ENCODE results near the gene INO80B. TPM values are rescaled to one million over a fixed set of nuclear protein-coding genes. Genes with fewer than 3 reads are reported as not detected.
A peak's percentile ranks its signal among the peaks of the same experiment; 100 is the strongest.

INO80B gene
- total and polyA plus RNA-seq, 8 donors, result 23.8 to 44.5 (median 34.3) TPM

GRCh38 chr2:74505448-74506246 lies 50.8 kb downstream of the INO80B start:
- TF ChIP-seq, protein P1, sequence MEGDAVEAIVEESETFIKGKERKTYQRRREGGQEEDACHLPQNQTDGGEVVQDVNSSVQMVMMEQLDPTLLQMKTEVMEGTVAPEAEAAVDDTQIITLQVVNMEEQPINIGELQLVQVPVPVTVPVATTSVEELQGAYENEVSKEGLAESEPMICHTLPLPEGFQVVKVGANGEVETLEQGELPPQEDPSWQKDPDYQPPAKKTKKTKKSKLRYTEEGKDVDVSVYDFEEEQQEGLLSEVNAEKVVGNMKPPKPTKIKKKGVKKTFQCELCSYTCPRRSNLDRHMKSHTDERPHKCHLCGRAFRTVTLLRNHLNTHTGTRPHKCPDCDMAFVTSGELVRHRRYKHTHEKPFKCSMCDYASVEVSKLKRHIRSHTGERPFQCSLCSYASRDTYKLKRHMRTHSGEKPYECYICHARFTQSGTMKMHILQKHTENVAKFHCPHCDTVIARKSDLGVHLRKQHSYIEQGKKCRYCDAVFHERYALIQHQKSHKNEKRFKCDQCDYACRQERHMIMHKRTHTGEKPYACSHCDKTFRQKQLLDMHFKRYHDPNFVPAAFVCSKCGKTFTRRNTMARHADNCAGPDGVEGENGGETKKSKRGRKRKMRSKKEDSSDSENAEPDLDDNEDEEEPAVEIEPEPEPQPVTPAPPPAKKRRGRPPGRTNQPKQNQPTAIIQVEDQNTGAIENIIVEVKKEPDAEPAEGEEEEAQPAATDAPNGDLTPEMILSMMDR (IDR thresholded peaks at IDR 0.05), result no peak
- peaks cover 24 to 62% of the 10 kb centered on the region in 2 donors for H3K4me1 ChIP-seq
- peaks cover 0 to 18% of the 10 kb centered on the region in 2 donors for H3K36me3 ChIP-seq
- no peak for DNase-seq
- peak overlapping the region in 1 of 2 donors; percentile 79 for H3K4me3 ChIP-seq
- intact Hi-C loops (cut with DNase I), result no loop called here
- H3K9me3 ChIP-seq, result no peaks in the 10 kb centered on the region
- ATAC-seq, result no peak
- H3K27ac ChIP-seq, result peak overlapping the region in 1 of 2 donors; percentile 98
- H3K27me3 ChIP-seq, result peaks cover 19 to 57% of the 10 kb centered on the region in 2 donors

GRCh38 chr2:74507145-74507925 lies 52.4 kb downstream of the INO80B start, which contains the start of gene PCGF1:
TSS of gene PCGF1 (minus strand) at chr2:74507695. CDS start at chr2:74507668, 27 bp downstream.
- peaks cover 24 to 52% of the 10 kb centered on the region in 2 donors for H3K4me1 ChIP-seq

More at GRCh38 chr2:74507145-74507925, 52.4 kb downstream of the INO80B start, which contains the start of gene PCGF1:
- ATAC-seq, result peak; percentile 91
- intact Hi-C loops (cut with DNase I), result no loop called here
- H3K36me3 ChIP-seq, result peaks cover 0 to 18% of the 10 kb centered on the region in 2 donors
- TF ChIP-seq, protein P1 (IDR thresholded peaks at IDR 0.05), result peak in 1 of 2 donors; percentile 32
- H3K4me3 ChIP-seq, result peak within 1 kb of the TSS; percentile 52 to 79
- peak; percentile 96 to 100 (median 99) for DNase-seq
- peaks cover 34 to 57% of the 10 kb centered on the region in 2 donors for H3K27me3 ChIP-seq
- peak within 1 kb of the TSS; percentile 98 for H3K27ac ChIP-seq
- H3K9me3 ChIP-seq, result no peaks in the 10 kb centered on the region

Other genes with a start within 250 kb of the INO80B start
- 1 to 10 TPM; 2.0 to 8.2 TPM for gene SLC4A5, start 111.7 kb upstream of the INO80B start, total RNA-seq
- 10 to 100 TPM in 2 of 6 donors, 1 to 10 TPM in 4; 6.6 to 13.8 (median 8.0) TPM for gene SLC4A5, start 111.7 kb upstream of the INO80B start, polyA plus RNA-seq (ENCODE audit: insufficient read length in 6 of 6)
- gene DCTN1, start 74.8 kb upstream of the INO80B start, total RNA-seq, result 100 to 1,000 TPM; 121 to 132 TPM
- gene DCTN1, start 74.8 kb upstream of the INO80B start, polyA plus RNA-seq (ENCODE audit: insufficient read length in 6 of 6), result 100 to 1,000 TPM; 139 to 162 (median 153) TPM
- 1 to 10 TPM; 2.8 to 3.4 TPM for gene C2orf81, start 33.5 kb upstream of the INO80B start, total RNA-seq
- 1 to 10 TPM; 4.4 to 5.7 (median 5.2) TPM for gene C2orf81, start 33.5 kb upstream of the INO80B start, polyA plus RNA-seq (ENCODE audit: insufficient read length in 6 of 6)
- gene WDR54, start 33.4 kb upstream of the INO80B start, total RNA-seq, result 10 to 100 TPM in 1 of 2 donors, 1 to 10 TPM in 1; 9.2 to 17.7 TPM
- 10 to 100 TPM; 29.9 to 39.6 (median 36.9) TPM for gene WDR54, start 33.4 kb upstream of the INO80B start, polyA plus RNA-seq (ENCODE audit: insufficient read length in 6 of 6)
- 10 to 100 TPM; 29.6 to 37.0 TPM for gene RTKN, start 13.2 kb upstream of the INO80B start, total RNA-seq
- gene RTKN, start 13.2 kb upstream of the INO80B start, polyA plus RNA-seq (ENCODE audit: insufficient read length in 6 of 6), result 10 to 100 TPM; 42.0 to 59.5 (median 56.3) TPM
- gene WBP1, start 3.4 kb downstream of the INO80B start, total RNA-seq, result 10 to 100 TPM; 38.7 to 71.7 TPM
- 100 to 1,000 TPM; 102 to 122 (median 113) TPM for gene WBP1, start 3.4 kb downstream of the INO80B start, polyA plus RNA-seq (ENCODE audit: insufficient read length in 6 of 6)
- gene MOGS, start 10.3 kb downstream of the INO80B start, total RNA-seq, result 10 to 100 TPM; 67.6 to 69.6 TPM
- gene MOGS, start 10.3 kb downstream of the INO80B start, polyA plus RNA-seq (ENCODE audit: insufficient read length in 6 of 6), result 10 to 100 TPM; 40.5 to 51.6 (median 44.8) TPM
- gene MRPL53, start 17.6 kb downstream of the INO80B start, total RNA-seq, result 10 to 100 TPM; 69.5 to 73.6 TPM
- 10 to 100 TPM; 33.5 to 57.8 (median 47.8) TPM for gene MRPL53, start 17.6 kb downstream of the INO80B start, polyA plus RNA-seq (ENCODE audit: insufficient read length in 6 of 6)
- gene CCDC142, start 27.9 kb downstream of the INO80B start, total RNA-seq, result 10 to 100 TPM; 12.1 to 17.5 TPM
- 10 to 100 TPM; 13.7 to 18.6 (median 17.4) TPM for gene CCDC142, start 27.9 kb downstream of the INO80B start, polyA plus RNA-seq (ENCODE audit: insufficient read length in 6 of 6)
- 10 to 100 TPM; 22.1 to 27.0 TPM for gene TTC31, start 28.0 kb downstream of the INO80B start, total RNA-seq
- 10 to 100 TPM; 31.2 to 38.4 (median 34.2) TPM for gene TTC31, start 28.0 kb downstream of the INO80B start, polyA plus RNA-seq (ENCODE audit: insufficient read length in 6 of 6)
- gene LBX2, start 44.5 kb downstream of the INO80B start, total RNA-seq, result 1 to 10 TPM; 1.6 to 2.2 TPM
- gene LBX2, start 44.5 kb downstream of the INO80B start, polyA plus RNA-seq (ENCODE audit: insufficient read length in 6 of 6), result under 1 TPM in 5 of 6 donors, not detected in 1; 0.14 to 0.86 (median 0.35) TPM
- 10 to 100 TPM; 27.1 to 33.6 TPM for gene PCGF1, start 52.6 kb downstream of the INO80B start, total RNA-seq
- 10 to 100 TPM; 20.4 to 27.1 (median 23.3) TPM for gene PCGF1, start 52.6 kb downstream of the INO80B start, polyA plus RNA-seq (ENCODE audit: insufficient read length in 6 of 6)
- not detected for gene TLX2, start 59.4 kb downstream of the INO80B start, total RNA-seq
- under 1 TPM in 2 of 6 donors, not detected in 4; 0.08 TPM for gene TLX2, start 59.4 kb downstream of the INO80B start, polyA plus RNA-seq (ENCODE audit: insufficient read length in 6 of 6)
- under 1 TPM; 0.24 to 0.26 TPM for gene DQX1, start 71.1 kb downstream of the INO80B start, total RNA-seq
- gene DQX1, start 71.1 kb downstream of the INO80B start, polyA plus RNA-seq (ENCODE audit: insufficient read length in 6 of 6), result under 1 TPM; 0.13 to 0.54 (median 0.27) TPM
- gene AUP1, start 74.6 kb downstream of the INO80B start, total RNA-seq, result 100 to 1,000 TPM; 110 to 132 TPM
- 100 to 1,000 TPM in 2 of 6 donors, 10 to 100 TPM in 4; 82.1 to 106 (median 91.0) TPM for gene AUP1, start 74.6 kb downstream of the INO80B start, polyA plus RNA-seq (ENCODE audit: insufficient read length in 6 of 6)
- gene HTRA2, start 74.8 kb downstream of the INO80B start, total RNA-seq, result 10 to 100 TPM; 29.4 to 36.6 TPM
- 10 to 100 TPM; 31.8 to 36.1 (median 33.9) TPM for gene HTRA2, start 74.8 kb downstream of the INO80B start, polyA plus RNA-seq (ENCODE audit: insufficient read length in 6 of 6)
- gene LOXL3, start 98.9 kb downstream of the INO80B start, total RNA-seq, result 10 to 100 TPM; 10.8 to 12.2 TPM
- 10 to 100 TPM in 2 of 6 donors, 1 to 10 TPM in 4; 8.4 to 10.7 (median 9.7) TPM for gene LOXL3, start 98.9 kb downstream of the INO80B start, polyA plus RNA-seq (ENCODE audit: insufficient read length in 6 of 6)
- gene DOK1, start 99.6 kb downstream of the INO80B start, total RNA-seq, result 10 to 100 TPM; 26.7 to 35.2 TPM
- 10 to 100 TPM in 2 of 6 donors, 1 to 10 TPM in 4; 8.7 to 12.3 (median 9.7) TPM for gene DOK1, start 99.6 kb downstream of the INO80B start, polyA plus RNA-seq (ENCODE audit: insufficient read length in 6 of 6)
- 1 to 10 TPM in 1 of 2 donors, under 1 TPM in 1; 0.47 to 1.1 TPM for gene M1AP, start 193.2 kb downstream of the INO80B start, total RNA-seq
- 1 to 10 TPM in 1 of 6 donors, under 1 TPM in 5; 0.14 to 1.0 (median 0.23) TPM for gene M1AP, start 193.2 kb downstream of the INO80B start, polyA plus RNA-seq (ENCODE audit: insufficient read length in 6 of 6)
- 10 to 100 TPM in 1 of 2 donors, 1 to 10 TPM in 1; 9.3 to 23.8 TPM for gene SEMA4F, start 199.2 kb downstream of the INO80B start, total RNA-seq
- gene SEMA4F, start 199.2 kb downstream of the INO80B start, polyA plus RNA-seq (ENCODE audit: insufficient read length in 6 of 6), result 1 to 10 TPM; 6.0 to 8.7 (median 6.7) TPM